ENCODE results near the gene ACIN1. TPM values are rescaled to one million over a fixed set of nuclear protein-coding genes. Genes with fewer than 3 reads are reported as not detected.

ACIN1 gene
- total and polyA plus RNA-seq, 9 of the 15 experiments (the other 6 are each of a cell fraction or from before 2014, with no cell fraction given): 5.0 to 196 (median 129) TPM

DNA sequence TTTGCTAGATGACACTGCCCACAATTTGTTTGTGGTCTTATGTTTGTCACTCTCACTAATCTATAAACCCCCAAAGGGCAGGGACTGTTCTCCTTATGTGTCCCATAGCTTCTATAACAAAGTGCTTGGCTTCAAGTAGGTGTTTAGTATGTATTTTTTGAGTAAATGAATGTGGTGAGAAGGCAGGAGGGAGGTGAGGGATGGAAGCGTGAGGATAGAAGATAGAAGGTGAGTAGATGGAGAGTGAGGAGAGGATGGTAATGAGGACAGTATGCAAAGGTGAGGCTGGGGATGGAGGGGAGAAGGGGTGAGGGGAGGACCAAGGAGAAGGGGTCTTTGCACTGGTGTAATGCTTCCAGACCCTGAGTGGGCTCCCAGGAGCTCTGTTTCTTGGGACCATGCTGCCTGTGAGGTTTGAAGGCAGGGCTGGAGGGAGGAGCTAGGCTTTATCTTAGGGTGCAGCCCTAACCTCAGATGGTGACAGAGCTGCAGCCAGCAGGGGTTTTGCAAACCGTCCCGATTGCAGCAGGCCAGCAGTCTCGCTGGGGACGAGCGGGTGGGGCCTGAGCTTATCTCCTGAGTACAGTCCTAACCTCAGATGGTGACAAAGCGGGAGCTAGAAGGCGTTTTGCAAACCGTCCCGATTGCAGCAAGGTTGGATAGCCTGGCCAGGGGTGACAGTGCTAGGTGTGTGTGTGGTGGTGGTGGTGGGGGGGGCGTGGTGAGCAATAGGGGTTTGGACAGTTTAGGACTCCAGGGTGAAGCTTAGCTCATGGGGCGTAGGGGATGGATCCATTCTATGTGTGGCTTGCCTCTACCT, 17.6 kb upstream of the ACIN1 start (continued):
- TF ChIP-seq, protein P1, sequence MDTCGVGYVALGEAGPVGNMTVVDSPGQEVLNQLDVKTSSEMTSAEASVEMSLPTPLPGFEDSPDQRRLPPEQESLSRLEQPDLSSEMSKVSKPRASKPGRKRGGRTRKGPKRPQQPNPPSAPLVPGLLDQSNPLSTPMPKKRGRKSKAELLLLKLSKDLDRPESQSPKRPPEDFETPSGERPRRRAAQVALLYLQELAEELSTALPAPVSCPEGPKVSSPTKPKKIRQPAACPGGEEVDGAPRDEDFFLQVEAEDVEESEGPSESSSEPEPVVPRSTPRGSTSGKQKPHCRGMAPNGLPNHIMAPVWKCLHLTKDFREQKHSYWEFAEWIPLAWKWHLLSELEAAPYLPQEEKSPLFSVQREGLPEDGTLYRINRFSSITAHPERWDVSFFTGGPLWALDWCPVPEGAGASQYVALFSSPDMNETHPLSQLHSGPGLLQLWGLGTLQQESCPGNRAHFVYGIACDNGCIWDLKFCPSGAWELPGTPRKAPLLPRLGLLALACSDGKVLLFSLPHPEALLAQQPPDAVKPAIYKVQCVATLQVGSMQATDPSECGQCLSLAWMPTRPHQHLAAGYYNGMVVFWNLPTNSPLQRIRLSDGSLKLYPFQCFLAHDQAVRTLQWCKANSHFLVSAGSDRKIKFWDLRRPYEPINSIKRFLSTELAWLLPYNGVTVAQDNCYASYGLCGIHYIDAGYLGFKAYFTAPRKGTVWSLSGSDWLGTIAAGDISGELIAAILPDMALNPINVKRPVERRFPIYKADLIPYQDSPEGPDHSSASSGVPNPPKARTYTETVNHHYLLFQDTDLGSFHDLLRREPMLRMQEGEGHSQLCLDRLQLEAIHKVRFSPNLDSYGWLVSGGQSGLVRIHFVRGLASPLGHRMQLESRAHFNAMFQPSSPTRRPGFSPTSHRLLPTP (IDR thresholded peaks at IDR 0.05; ENCODE audit: borderline replicate concordance, extremely low read depth, insufficient read length): no peak
- TF ChIP-seq, protein P2, sequence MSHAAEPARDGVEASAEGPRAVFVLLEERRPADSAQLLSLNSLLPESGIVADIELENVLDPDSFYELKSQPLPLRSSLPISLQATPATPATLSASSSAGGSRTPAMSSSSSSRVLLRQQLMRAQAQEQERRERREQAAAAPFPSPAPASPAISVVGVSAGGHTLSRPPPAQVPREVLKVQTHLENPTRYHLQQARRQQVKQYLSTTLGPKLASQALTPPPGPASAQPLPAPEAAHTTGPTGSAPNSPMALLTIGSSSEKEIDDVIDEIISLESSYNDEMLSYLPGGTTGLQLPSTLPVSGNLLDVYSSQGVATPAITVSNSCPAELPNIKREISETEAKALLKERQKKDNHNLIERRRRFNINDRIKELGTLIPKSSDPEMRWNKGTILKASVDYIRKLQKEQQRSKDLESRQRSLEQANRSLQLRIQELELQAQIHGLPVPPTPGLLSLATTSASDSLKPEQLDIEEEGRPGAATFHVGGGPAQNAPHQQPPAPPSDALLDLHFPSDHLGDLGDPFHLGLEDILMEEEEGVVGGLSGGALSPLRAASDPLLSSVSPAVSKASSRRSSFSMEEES (CRISPR knock-in tag; IDR thresholded peaks at IDR 0.05): no peak
- TF ChIP-seq, protein P3, sequence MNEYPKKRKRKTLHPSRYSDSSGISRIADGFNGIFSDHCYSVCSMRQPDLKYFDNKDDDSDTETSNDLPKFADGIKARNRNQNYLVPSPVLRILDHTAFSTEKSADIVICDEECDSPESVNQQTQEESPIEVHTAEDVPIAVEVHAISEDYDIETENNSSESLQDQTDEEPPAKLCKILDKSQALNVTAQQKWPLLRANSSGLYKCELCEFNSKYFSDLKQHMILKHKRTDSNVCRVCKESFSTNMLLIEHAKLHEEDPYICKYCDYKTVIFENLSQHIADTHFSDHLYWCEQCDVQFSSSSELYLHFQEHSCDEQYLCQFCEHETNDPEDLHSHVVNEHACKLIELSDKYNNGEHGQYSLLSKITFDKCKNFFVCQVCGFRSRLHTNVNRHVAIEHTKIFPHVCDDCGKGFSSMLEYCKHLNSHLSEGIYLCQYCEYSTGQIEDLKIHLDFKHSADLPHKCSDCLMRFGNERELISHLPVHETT (CRISPR knock-in tag; conservative IDR thresholded peaks at IDR 0.05 in 1 of 2, IDR thresholded peaks at IDR 0.05 in 1 of 2): peak in 1 of 2 experiments; percentile 79; a peak in 2 of 4 replicates
- TF ChIP-seq FOXA3 (CRISPR knock-in tag; conservative IDR thresholded peaks at IDR 0.05 in 1 of 2, IDR thresholded peaks at IDR 0.05 in 1 of 2) (peak in 1 of 2 experiments; percentile 57; a peak in 1 of 4 replicates), NR1H2 (CRISPR knock-in tag; IDR thresholded peaks at IDR 0.05) (no peak), ZNF507 (tag; conservative IDR thresholded peaks at IDR 0.05) (no peak), SP1 (CRISPR knock-in tag; IDR thresholded peaks at IDR 0.05) (peak; percentile 89), TGIF2 (CRISPR knock-in tag; IDR thresholded peaks at IDR 0.05) (no peak), SUPT5H (IDR thresholded peaks at IDR 0.05) (no peak), DPF2 (IDR thresholded peaks at IDR 0.05) (peak; percentile 97), ZNF134 (CRISPR knock-in tag; conservative IDR thresholded peaks at IDR 0.05) (0 out of 2 replicates have a peak, but pooled peaks have one; percentile 38), ZNF274 (IDR thresholded peaks at IDR 0.05; ENCODE audit: borderline replicate concordance, low read depth, low read length) (peak; percentile 51; the same call in 1 of the 2 replicates), CEBPB (tag; IDR thresholded peaks at IDR 0.05) (peak; percentile 98), MIER1 (IDR thresholded peaks at IDR 0.05; ENCODE audit: low read depth) (no peak; the same call in 1 of the 2 replicates)
- TF ChIP-seq, protein P4, sequence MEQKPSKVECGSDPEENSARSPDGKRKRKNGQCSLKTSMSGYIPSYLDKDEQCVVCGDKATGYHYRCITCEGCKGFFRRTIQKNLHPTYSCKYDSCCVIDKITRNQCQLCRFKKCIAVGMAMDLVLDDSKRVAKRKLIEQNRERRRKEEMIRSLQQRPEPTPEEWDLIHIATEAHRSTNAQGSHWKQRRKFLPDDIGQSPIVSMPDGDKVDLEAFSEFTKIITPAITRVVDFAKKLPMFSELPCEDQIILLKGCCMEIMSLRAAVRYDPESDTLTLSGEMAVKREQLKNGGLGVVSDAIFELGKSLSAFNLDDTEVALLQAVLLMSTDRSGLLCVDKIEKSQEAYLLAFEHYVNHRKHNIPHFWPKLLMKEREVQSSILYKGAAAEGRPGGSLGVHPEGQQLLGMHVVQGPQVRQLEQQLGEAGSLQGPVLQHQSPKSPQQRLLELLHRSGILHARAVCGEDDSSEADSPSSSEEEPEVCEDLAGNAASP (IDR thresholded peaks at IDR 0.05): no peak
- TF ChIP-seq, protein P5, sequence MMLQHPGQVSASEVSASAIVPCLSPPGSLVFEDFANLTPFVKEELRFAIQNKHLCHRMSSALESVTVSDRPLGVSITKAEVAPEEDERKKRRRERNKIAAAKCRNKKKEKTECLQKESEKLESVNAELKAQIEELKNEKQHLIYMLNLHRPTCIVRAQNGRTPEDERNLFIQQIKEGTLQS (IDR thresholded peaks at IDR 0.05): peak; percentile 89
- TF ChIP-seq, protein P5 (CRISPR knock-in tag; conservative IDR thresholded peaks at IDR 0.05): peak; percentile 89

All from K562 (cell line).